Mesothelial cell of epicardium (in vitro differentiated cells): ENCODE results near the gene TERC. TPM values are rescaled to one million over a fixed set of nuclear protein-coding genes. Genes with fewer than 3 reads are reported as not detected.

Experiments used
- DNase-seq, 2 experiments: peaks; one replicate each; pipeline ENCODE4 v3.0.0; 2021; ENCODE audit warnings: low spot score in 2 of 2; ENCODE audit not compliant: unreplicated experiment in 2 of 2
- H3K27ac Mint-ChIP-seq: 2 replicates; pipeline ENCODE4 v1.8.0; 2021; ENCODE audit warnings: mixed read lengths
- H3K27me3 Mint-ChIP-seq: 2 replicates; pipeline ENCODE4 v1.8.0; 2021; ENCODE audit warnings: low read depth, mixed read lengths
- H3K36me3 Mint-ChIP-seq: 2 replicates; pipeline ENCODE4 v1.8.0; 2021; ENCODE audit warnings: mixed read lengths
- H3K4me1 Mint-ChIP-seq: 2 replicates; pipeline ENCODE4 v1.8.0; 2021; ENCODE audit warnings: mixed read lengths
- H3K4me3 Mint-ChIP-seq: 2 replicates; pipeline ENCODE4 v1.8.0; 2021; ENCODE audit warnings: mild to moderate bottlenecking, moderate library complexity, mixed read lengths
- H3K9me3 Mint-ChIP-seq: 2 replicates; pipeline ENCODE4 v1.8.0; 2021; ENCODE audit warnings: mixed read lengths
- total RNA-seq: library from RNA; stranded (reverse); gene quantifications from 3 replicates; pipeline ENCODE4 v1.2.1, GENCODE V29; 2021
- TF ChIP-seq, protein P1 (sequence below): fragments of 200-600 bp; sonication (generic); IDR thresholded peaks from one replicate; pipeline ENCODE4 v1.5.0; 2021; ENCODE audit warnings: antibody characterized with exemption; ENCODE audit not compliant: unreplicated experiment

Gene TERC
- total RNA-seq, 1 donor from 2014 or later = 11.8 TPM

GRCh38 chr3:169772897-169773816 lies 8.3 kb upstream of the TERC start, which contains the start of gene MYNN:
MYNN (plus strand) TSS chr3:169773396; CDS start chr3:169774296, 900 bp downstream.
- H3K27me3 Mint-ChIP-seq = no peaks in the 10 kb centered on the region
- DNase-seq = peak; percentile 75 to 88
- no peaks in the 10 kb centered on the region for H3K9me3 Mint-ChIP-seq
- H3K4me1 Mint-ChIP-seq = peaks cover 33% of the 10 kb centered on the region
- H3K36me3 Mint-ChIP-seq = peaks cover 6% of the 10 kb centered on the region
- H3K4me3 Mint-ChIP-seq = peak within 1 kb of the TSS; percentile 96
- H3K27ac Mint-ChIP-seq = peak within 1 kb of the TSS; percentile 99
- TF ChIP-seq, protein P1, sequence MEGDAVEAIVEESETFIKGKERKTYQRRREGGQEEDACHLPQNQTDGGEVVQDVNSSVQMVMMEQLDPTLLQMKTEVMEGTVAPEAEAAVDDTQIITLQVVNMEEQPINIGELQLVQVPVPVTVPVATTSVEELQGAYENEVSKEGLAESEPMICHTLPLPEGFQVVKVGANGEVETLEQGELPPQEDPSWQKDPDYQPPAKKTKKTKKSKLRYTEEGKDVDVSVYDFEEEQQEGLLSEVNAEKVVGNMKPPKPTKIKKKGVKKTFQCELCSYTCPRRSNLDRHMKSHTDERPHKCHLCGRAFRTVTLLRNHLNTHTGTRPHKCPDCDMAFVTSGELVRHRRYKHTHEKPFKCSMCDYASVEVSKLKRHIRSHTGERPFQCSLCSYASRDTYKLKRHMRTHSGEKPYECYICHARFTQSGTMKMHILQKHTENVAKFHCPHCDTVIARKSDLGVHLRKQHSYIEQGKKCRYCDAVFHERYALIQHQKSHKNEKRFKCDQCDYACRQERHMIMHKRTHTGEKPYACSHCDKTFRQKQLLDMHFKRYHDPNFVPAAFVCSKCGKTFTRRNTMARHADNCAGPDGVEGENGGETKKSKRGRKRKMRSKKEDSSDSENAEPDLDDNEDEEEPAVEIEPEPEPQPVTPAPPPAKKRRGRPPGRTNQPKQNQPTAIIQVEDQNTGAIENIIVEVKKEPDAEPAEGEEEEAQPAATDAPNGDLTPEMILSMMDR = no peak

GRCh38 chr3:169772305-169772896 lies 7.5 kb upstream of the TERC start:
- peak in 1 of 2 experiments; percentile 71 for DNase-seq
- Mint-ChIP-seq H3K27ac (peak overlapping the region; percentile 99), H3K4me3 (peak overlapping the region; percentile 96), H3K9me3 (no peaks in the 10 kb centered on the region), H3K27me3 (no peaks in the 10 kb centered on the region), H3K36me3 (peaks cover 5% of the 10 kb centered on the region), H3K4me1 (peaks cover 33% of the 10 kb centered on the region)
- TF ChIP-seq, protein P1 = no peak

DNA sequence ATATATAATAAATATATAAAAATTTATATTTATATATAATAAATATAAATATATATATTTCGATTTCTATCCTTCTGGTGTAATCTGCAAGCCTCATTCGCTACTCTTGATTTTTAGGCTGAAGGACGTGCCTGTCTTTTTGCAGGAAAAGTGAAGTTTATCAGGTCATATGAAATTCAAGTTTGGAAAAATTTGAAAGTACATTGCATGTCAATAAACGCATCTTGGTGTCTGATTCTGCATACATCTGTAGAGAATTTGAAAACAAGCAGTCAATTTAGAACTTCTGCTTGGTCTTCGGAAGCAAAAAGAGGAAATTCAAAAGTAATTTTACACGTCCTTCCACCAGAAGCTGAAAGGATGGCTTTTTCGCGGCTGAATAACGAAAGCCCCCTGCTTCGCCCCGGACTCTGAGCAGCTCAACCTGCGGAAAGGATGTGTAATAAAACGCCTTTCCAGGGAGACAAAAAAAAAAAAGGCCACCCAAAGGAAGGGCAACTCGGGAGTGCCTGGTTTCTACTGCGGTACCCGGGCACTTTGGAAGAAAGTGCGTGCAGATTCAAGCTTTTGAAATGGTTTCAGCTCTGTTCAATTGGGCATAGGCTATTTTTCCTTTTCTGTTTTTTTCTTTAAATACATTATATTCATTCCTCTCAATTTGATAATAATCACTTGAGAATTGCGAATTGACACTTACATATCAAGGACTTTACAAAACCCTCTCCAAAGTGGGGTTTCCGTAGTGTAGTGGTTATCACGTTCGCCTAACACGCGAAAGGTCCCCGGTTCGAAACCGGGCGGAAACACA lies 6.8 kb upstream of the TERC start:
- Mint-ChIP-seq H3K27ac (peak overlapping the region; percentile 99), H3K4me3 (peak overlapping the region; percentile 96), H3K9me3 (no peaks in the 10 kb centered on the region), H3K4me1 (peaks cover 33% of the 10 kb centered on the region), H3K27me3 (no peaks in the 10 kb centered on the region), H3K36me3 (peaks cover 3% of the 10 kb centered on the region)
- TF ChIP-seq, protein P1 = no peak
- peak; percentile 26 to 65 for DNase-seq

- peaks cover 10% of the 10 kb centered on the region for H3K36me3 Mint-ChIP-seq
- DNase-seq = peak; percentile 34 to 65
- H3K4me1 Mint-ChIP-seq = peaks cover 23% of the 10 kb centered on the region
- peaks cover 12% of the 10 kb centered on the region for H3K9me3 Mint-ChIP-seq
- H3K27me3 Mint-ChIP-seq = no peaks in the 10 kb centered on the region
- H3K27ac Mint-ChIP-seq = peak within 1 kb of the TSS; percentile 91
- H3K4me3 Mint-ChIP-seq = peak within 1 kb of the TSS; percentile 85
- TF ChIP-seq, protein P1 = no peak
Observed at GRCh38 chr3:169769287-169770181, 4.7 kb upstream of the TERC start, which contains the start of gene ACTRT3. ACTRT3 (minus strand) TSS chr3:169769561; CDS start chr3:169769520, 41 bp downstream.
